CD4-positive, alpha-beta T cell treated with Interleukin-4 for 4 hours (primary cell): ENCODE measurements around the gene C17orf100.
"Not testable (repeated sequence)": the region's sequence is repeated elsewhere in the genome, so short reads cannot be mapped to it uniquely, and the experiment has no call there.

Experiments used
- DNase-seq: peaks from one replicate; pipeline ENCODE4 v3.0.0-alpha.2; 2020

C17orf100 gene

GRCh38 chr17:6670571-6670970 is 19.0 kb downstream of the C17orf100 start:
- DNase-seq: no peak

DNA sequence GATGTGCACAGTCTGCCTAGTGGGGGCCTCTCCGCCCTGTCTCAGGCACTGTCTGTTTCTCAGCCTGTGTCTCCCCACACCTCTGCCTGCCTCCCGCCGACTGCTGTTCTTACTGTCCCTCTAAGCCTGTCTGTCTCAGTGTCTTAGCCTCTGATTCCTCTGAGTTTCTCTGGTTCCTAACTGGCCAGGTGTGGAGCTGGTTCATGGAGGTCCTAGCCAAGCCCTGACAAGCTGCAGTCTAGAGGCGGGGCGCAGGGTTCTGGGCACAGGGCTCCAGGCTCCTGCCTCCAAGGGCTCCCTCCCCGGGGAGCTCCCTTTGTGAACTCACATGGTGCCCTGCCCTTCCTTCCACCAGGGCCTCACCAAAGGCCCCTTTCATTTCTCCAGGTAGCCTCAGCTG is 19.4 kb downstream of the C17orf100 start:
- DNase-seq: no peak

DNA sequence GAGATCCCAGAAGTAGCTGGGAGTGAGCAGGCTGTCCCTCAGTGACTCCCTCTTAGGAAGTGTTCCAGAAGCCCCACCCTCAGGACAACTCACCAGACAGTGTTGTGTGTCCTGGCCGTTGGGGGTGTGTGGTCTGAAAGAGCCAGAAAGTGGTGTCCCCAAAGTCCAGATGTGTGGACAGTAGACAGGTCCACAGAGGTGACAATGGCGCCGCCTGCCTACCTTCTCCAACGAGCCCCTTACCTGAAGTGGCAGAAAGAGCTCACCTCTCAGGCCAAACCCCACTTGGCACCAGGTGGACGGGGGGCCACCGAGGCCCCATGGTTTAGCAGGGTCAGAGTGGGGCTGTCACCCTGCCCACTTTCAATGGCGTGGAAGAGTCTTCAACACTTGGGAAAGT is 19.9 kb downstream of the C17orf100 start:
- no peak for DNase-seq

GRCh38 chr17:6674586-6674985 is 23.0 kb downstream of the C17orf100 start:
- no peak for DNase-seq

GRCh38 chr17:6675201-6675825 is 23.8 kb downstream of the C17orf100 start:
- DNase-seq: no peak

DNA sequence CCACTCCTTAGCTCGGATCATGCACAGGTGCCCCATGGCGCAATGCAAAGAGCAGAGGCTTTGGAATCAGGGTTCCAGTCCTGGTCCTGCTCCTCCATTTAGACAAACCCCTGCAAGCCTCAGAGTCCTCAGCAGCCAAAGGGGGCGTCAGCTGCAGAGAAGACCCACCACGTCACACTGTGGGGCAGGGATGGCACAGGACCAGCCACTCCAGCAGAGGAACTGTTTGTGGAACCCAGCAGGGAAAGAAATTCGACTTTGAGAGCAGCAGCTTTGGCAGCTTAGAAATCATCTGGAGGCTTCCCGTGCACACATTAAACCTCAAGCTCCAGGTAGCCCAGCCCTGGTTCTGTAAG is 25.2 kb downstream of the C17orf100 start:
- no peak for DNase-seq

GRCh38 chr17:6677158-6677831 is 25.7 kb downstream of the C17orf100 start:
- no peak for DNase-seq

GRCh38 chr17:6677946-6678345 is 26.4 kb downstream of the C17orf100 start:
- DNase-seq: no peak

- DNase-seq: no peak
Measured at GRCh38 chr17:6679241-6679640, 27.7 kb downstream of the C17orf100 start.

DNA sequence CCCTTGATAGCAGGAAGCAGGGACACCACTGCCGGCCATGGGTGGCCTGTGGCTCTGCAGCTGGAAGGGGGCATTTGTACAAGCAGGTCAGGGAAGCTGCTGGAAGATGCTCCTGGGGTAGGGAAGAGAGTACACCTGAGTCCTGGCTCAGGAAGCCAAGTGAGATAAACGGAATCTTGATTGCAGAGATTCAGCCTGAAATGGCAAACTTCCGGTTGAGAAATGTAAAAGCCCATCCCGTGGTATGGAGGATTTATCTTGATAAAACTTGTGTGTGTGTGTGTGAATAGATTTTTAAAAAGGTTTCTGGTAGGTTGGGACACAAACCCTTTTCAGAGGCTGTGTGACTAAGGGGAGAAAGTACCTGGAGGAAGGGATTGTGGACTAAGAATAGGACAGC is 29.6 kb downstream of the C17orf100 start:
- DNase-seq: no peak

- DNase-seq: no peak
Measured at GRCh38 chr17:6681671-6682070, 30.1 kb downstream of the C17orf100 start.

GRCh38 chr17:6682339-6682738 is 30.8 kb downstream of the C17orf100 start:
- DNase-seq: no peak

- DNase-seq: no peak
Measured at GRCh38 chr17:6683081-6683684, 31.6 kb downstream of the C17orf100 start.

DNA sequence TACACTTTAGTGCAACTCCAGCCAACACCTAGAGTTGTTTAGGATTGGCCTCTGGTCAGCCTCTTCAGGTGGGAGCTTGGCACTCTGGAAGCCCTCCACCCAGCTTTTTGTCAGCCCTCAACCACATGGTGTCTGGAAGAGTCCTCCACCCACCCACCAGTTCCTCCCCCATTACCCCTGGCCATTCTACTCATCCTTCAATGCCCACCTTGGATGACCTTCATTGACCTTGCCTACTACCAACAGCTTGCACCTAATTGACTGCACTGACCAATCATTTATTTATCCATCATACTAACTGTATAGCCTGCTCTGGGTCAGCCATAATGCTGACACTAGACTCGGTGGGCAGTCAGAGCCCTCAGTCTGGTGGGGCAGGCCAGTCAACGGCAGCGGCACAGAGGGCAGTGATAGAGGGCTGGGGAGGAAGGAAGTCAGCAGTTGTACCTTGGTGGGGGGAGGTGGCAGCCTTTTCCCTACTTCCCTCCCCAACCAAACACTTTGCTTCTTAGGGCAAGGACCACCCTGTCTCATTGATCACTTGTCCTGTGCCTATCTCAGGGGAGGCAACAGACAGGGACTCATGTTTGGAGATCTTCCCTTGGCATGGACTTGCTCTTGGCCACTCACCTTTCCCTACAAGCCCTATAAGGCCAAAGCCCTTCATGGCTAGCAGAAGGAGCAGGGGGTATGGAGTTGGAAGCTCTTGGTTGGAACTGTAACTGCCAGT is 32.3 kb downstream of the C17orf100 start:
- no peak for DNase-seq

- DNase-seq: no peak
Measured at GRCh38 chr17:6684460-6684783, 32.9 kb downstream of the C17orf100 start.

DNA sequence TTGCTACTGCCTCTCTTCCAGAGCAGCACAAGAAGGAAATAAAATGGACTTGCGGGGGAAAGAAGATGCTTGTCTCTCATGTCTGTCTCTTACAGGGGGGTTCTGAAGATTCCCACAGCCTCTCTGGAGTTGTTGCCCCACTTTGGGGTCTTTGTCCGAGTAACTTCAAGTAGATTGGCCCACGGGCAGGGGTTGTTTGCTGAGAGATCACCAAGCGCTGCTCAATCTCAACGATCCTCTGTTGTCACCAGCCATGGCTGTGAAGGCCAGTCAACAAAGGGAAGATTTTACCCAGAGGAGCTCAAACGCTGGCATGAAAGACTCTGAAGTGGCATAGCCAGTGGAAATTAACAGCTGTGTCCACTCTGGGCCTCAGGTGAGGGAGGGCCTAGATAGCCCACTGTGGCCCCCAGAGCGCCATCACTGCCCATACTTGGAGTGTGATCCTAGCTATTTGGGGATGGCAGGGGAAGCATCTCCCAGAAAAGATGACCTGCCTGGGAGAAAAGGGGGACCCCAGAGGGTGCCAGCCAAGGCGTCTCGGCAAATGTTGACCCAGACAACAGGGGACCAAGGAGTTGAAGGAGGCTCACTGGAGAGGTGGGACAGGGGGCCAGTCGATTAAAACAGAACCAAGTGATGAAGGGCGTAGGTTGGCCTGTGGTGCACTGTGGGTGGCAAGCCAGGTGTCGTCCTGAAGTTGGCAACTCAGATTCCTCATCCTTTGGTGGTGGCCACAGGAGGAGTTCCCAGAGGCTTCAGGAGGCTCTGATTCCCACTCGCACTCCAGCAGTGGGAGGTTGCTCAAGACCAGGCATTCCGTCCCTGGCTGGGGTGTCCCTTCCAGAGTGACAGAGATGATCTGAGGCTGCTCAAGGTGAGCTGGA is 33.6 kb downstream of the C17orf100 start:
- no peak for DNase-seq

GRCh38 chr17:6686026-6686425 is 34.5 kb downstream of the C17orf100 start:
- DNase-seq: no peak

DNA sequence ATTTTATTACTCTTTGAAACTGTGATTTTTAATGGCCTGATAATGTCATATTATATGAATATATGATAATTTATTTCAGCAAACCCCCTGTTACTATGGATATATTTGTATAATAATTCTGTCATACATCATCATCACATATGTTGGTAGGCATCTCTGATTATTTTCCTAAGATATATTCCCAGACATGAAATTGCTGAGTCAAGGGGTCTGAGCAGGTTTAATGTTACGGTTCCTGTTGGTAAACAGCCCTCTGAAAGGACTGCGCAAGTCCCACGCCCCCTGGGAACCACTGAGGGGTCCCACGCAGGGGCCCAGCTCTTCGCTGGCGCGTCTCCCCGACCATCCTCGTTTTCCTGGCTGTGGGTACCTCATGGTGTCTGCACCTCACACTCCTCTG is 37.4 kb downstream of the C17orf100 start:
- no peak for DNase-seq

DNA sequence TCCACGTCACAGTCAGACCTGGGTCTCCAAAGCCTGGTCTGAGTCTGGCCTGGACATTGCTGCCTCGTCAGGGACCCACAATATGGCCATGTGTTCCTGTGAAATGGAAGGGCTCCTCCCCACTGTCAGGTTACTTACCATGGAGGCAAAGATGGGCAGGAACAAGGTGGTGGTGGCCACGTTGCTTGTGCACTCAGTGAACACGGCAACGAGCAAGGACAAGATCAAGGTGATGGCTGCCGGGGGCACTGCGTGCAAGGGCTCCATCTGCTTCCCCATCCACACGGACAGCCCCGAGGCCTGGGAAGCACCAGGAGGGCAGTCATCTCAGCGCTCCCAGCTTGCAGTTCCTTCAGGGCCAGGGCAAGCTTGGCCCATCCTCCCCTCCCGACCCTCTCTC is 39.1 kb downstream of the C17orf100 start:
- no peak for DNase-seq

DNA sequence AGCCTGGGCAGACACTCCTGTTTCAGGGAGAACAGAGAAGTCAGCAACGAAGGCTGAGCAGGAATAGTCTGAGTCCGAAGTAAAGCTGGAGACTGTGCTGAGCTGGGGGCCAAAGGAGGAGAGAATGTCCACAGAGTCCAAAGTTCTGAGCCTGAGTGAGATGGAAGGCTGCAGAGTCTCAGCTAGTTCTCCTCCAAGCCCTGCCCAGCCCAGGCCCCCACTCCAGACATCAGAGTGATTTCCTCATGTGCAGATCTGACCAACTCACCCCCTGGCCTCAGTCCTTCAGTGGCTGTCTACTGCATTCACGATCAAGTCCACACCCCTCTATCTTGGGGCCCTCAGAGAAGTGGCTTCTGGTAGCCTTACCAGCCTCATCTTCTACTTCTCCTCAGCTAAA is 40.0 kb downstream of the C17orf100 start:
- no peak for DNase-seq

- not testable (repeated sequence) for DNase-seq
Measured at GRCh38 chr17:6691958-6692357, 40.4 kb downstream of the C17orf100 start.

- DNase-seq: no peak
Measured at GRCh38 chr17:6695051-6695450, 43.5 kb downstream of the C17orf100 start.

GRCh38 chr17:6695565-6695964 is 44.0 kb downstream of the C17orf100 start:
- no peak for DNase-seq
